HUES6 (cell line): Measurements from ENCODE around the gene GNG2.

Experiments used
- H3K27ac ChIP-seq: 2 replicates; pipeline ENCODE4 v1.7.0; 2013; ENCODE audit warnings: low read depth, mild to moderate bottlenecking, low read length, inconsistent platforms
- H3K27me3 ChIP-seq: 2 replicates; pipeline ENCODE4 v1.6.1; 2013; ENCODE audit warnings: low read length; ENCODE audit not compliant: control insufficient read depth, insufficient read depth
- H3K36me3 ChIP-seq: 2 replicates; pipeline ENCODE4 v1.6.1; 2013; ENCODE audit warnings: low read length; ENCODE audit not compliant: control insufficient read depth, insufficient read depth
- H3K4me1 ChIP-seq: 2 replicates; pipeline ENCODE4 v1.6.1; 2013; ENCODE audit warnings: low read length; ENCODE audit not compliant: control insufficient read depth, insufficient read depth
- H3K4me3 ChIP-seq: 2 replicates; pipeline ENCODE4 v1.5.1; 2013; ENCODE audit warnings: low read depth, low read length
- H3K9ac ChIP-seq: one replicate; pipeline ENCODE4 v1.6.1; 2013; ENCODE audit warnings: mild to moderate bottlenecking, low read length
- H3K9me3 ChIP-seq: 2 replicates; pipeline ENCODE4 v1.6.1; 2013; ENCODE audit warnings: low read depth, low read length; ENCODE audit not compliant: control insufficient read depth, insufficient read depth

GNG2 gene

GRCh38 chr14:51942971-51943370 lies 82.6 kb downstream of the GNG2 start:
- H3K9ac ChIP-seq, result no peak overlapping the region
- H3K4me1 ChIP-seq, result no peaks in the 10 kb centered on the region; the same call in 1 of the 2 replicates
- H3K27ac ChIP-seq, result no peak overlapping the region
- H3K36me3 ChIP-seq, result no peaks in the 10 kb centered on the region
- H3K4me3 ChIP-seq, result no peak overlapping the region
- no peaks in the 10 kb centered on the region for H3K27me3 ChIP-seq
- 0 out of 2 replicates have a peak, but pooled peaks cover 3% of the 10 kb centered on the region for H3K9me3 ChIP-seq

- Histone ChIP-seq H3K27ac (no peak overlapping the region), H3K36me3 (no peaks in the 10 kb centered on the region), H3K27me3 (no peaks in the 10 kb centered on the region), H3K4me3 (no peak overlapping the region), H3K9ac (no peak overlapping the region), H3K4me1 (no peaks in the 10 kb centered on the region), H3K9me3 (0 out of 2 replicates have a peak, but pooled peaks cover 6% of the 10 kb centered on the region)
Observed at GRCh38 chr14:51950007-51950406, 89.6 kb downstream of the GNG2 start.

GRCh38 chr14:51951656-51952055 lies 91.2 kb downstream of the GNG2 start:
- Histone ChIP-seq H3K9ac (no peak overlapping the region), H3K36me3 (no peaks in the 10 kb centered on the region), H3K4me3 (no peak overlapping the region), H3K4me1 (no peaks in the 10 kb centered on the region), H3K27me3 (no peaks in the 10 kb centered on the region), H3K27ac (no peak overlapping the region), H3K9me3 (0 out of 2 replicates have a peak, but pooled peaks cover 6% of the 10 kb centered on the region)

DNA sequence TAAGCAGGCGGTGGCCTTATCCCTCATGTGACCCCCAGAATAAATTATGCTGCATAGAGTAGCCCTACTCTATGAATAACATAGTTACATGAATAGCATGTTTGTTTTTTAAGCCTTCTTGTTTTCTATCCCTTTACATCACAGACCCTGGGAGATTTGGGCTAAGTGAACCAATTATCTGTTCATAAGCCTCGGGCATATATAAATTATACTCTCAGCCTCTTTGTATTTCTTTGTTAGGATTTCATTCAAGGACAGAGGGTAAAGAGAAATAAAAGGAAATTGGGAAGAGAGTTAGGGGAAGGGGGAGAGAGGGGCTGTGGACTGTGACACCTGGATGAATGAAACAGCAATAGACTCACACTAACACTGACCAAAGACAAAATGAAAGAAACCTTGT lies 93.6 kb downstream of the GNG2 start:
- Histone ChIP-seq H3K27me3 (no peaks in the 10 kb centered on the region), H3K4me1 (no peaks in the 10 kb centered on the region)

GRCh38 chr14:51954657-51955056 lies 94.2 kb downstream of the GNG2 start:
- no peaks in the 10 kb centered on the region for H3K4me1 ChIP-seq
- peaks cover 8% of the 10 kb centered on the region for H3K9me3 ChIP-seq
- no peak overlapping the region for H3K4me3 ChIP-seq
- no peak overlapping the region for H3K9ac ChIP-seq
- no peak overlapping the region for H3K27ac ChIP-seq
- no peaks in the 10 kb centered on the region for H3K27me3 ChIP-seq
- H3K36me3 ChIP-seq, result no peaks in the 10 kb centered on the region

More for the DNA sequence above, 93.6 kb downstream of the GNG2 start:
- Histone ChIP-seq H3K9me3 (peaks cover 8% of the 10 kb centered on the region), H3K36me3 (no peaks in the 10 kb centered on the region), H3K4me3 (no peak overlapping the region), H3K27ac (no peak overlapping the region), H3K9ac (no peak overlapping the region)

DNA sequence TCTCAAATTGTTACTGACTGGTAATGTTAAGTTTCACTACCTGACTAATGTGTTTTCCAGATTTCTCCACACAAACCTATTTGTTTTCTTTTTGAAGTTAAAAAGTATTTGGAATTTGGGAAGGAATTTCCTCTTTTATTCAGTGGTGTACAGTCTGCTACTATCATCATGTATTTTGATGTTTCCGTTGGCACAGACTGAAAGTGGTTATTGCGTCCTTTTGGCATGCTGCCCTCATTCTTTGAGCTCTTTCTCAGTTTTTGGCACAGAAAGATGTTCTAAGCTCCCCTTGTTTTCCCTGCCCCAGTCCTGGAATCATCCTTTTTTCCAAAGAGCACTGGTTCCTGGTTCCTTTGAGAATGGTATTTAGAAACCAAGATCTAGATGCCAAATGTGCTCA lies 97.5 kb downstream of the GNG2 start:
- H3K36me3 ChIP-seq, result no peaks in the 10 kb centered on the region
- no peak overlapping the region for H3K27ac ChIP-seq
- H3K9ac ChIP-seq, result no peak overlapping the region
- no peak overlapping the region for H3K4me3 ChIP-seq
- H3K9me3 ChIP-seq, result peaks cover 8% of the 10 kb centered on the region
- H3K4me1 ChIP-seq, result no peaks in the 10 kb centered on the region
- no peaks in the 10 kb centered on the region for H3K27me3 ChIP-seq

DNA sequence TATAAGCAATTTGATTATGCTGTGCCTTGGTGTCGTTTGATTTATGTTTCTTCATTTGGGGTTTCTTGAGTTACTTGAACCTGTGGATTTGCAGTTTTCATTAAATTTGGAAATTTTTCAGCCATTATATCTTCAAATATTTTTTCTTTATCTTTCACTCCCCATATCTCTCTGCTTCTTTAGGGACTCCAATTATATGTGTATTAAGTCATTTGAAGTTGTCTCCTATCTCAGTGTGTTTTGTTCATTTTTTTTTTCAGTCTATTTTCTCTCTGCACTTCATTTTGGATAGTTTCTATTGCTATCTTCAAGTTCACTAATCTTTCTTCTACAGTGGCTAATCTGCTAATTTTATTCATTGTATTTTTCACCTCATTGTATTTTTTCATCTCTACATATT lies 99.5 kb downstream of the GNG2 start:
- Histone ChIP-seq H3K9me3 (peaks cover 8% of the 10 kb centered on the region), H3K9ac (no peak overlapping the region), H3K27me3 (no peaks in the 10 kb centered on the region), H3K4me1 (no peaks in the 10 kb centered on the region), H3K4me3 (no peak overlapping the region), H3K27ac (no peak overlapping the region), H3K36me3 (no peaks in the 10 kb centered on the region)

GRCh38 chr14:51960866-51961265 lies 100.5 kb downstream of the GNG2 start:
- Histone ChIP-seq H3K9me3 (peaks cover 8% of the 10 kb centered on the region), H3K4me1 (no peaks in the 10 kb centered on the region), H3K4me3 (no peak overlapping the region), H3K27ac (no peak overlapping the region), H3K27me3 (no peaks in the 10 kb centered on the region), H3K36me3 (no peaks in the 10 kb centered on the region), H3K9ac (no peak overlapping the region)

- Histone ChIP-seq H3K36me3 (no peaks in the 10 kb centered on the region), H3K9ac (no peak overlapping the region), H3K9me3 (peaks cover 8% of the 10 kb centered on the region), H3K27me3 (no peaks in the 10 kb centered on the region), H3K27ac (no peak overlapping the region), H3K4me1 (no peaks in the 10 kb centered on the region), H3K4me3 (no peak overlapping the region)
Observed at GRCh38 chr14:51962711-51963110, 102.3 kb downstream of the GNG2 start.

DNA sequence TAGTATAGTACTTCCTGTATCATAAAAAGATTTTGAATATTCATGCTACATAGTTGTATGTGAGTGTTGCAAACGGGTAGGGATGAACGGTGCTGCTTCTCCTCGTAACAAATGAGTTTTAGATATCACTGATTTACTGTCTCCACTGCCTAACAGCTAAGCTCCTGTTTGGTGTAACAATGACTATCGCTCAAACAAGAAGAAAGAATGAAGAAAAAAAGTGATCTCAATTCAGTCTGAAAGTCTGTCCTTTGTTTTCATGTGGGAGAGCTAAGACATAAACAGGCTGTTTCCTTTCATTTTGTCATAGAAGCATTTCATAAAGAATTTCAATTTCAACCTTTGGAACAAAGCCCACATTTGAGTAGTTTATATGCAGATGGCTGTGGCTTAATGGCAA lies 102.9 kb downstream of the GNG2 start:
- no peaks in the 10 kb centered on the region for H3K27me3 ChIP-seq
- H3K27ac ChIP-seq, result no peak overlapping the region
- no peak overlapping the region for H3K9ac ChIP-seq
- H3K4me1 ChIP-seq, result no peaks in the 10 kb centered on the region
- H3K4me3 ChIP-seq, result no peak overlapping the region
- H3K9me3 ChIP-seq, result peaks cover 7% of the 10 kb centered on the region
- no peaks in the 10 kb centered on the region for H3K36me3 ChIP-seq

DNA sequence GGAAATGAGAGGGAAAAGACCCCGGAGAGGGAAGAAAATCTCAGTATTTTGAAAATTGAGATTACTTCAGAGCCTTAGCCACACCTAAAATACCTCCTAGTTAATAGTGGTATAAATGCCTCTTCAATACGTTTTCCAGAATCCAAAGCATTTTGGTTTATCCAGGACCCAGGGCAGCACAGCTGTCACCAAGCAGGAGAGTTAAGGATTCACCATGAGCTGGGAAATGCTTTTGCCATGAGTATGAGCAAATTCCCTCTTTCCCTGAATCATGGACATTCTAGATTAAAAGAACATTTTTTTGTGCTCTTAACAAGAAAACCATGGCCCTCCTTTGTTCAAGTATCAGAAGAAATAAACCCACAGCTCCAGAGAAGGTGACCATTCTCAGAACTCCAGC lies 107.1 kb downstream of the GNG2 start:
- no peak overlapping the region for H3K4me3 ChIP-seq
- no peaks in the 10 kb centered on the region for H3K36me3 ChIP-seq
- no peak overlapping the region for H3K27ac ChIP-seq
- no peaks in the 10 kb centered on the region for H3K4me1 ChIP-seq
- H3K27me3 ChIP-seq, result no peaks in the 10 kb centered on the region
- no peaks in the 10 kb centered on the region for H3K9me3 ChIP-seq
- H3K9ac ChIP-seq, result no peak overlapping the region
